ENCODE data around the gene ATP2A2. TPM values are rescaled to one million over a fixed set of nuclear protein-coding genes. Genes with fewer than 3 reads are reported as not detected.

The ATP2A2 gene
- total and polyA plus RNA-seq, 7 experiments from 2014 or later: 2.1 to 160 (median 82.8) TPM

- ATAC-seq (no peak), DNase-seq (no peak)
- ChIA-PET POLR2A (no interaction called here), CTCF (no interaction called here)
- H3K27me3 Mint-ChIP-seq: no peaks in the 10 kb centered on the region
- H3K4me3 Mint-ChIP-seq: no peak overlapping the region
- Histone ChIP-seq H3K4me3 (ENCODE audit: low read length) (no peak overlapping the region), H3K4me1 (ENCODE audit: control insufficient read depth in 2 of 2, insufficient read depth in 2 of 2, low read length in 2 of 2) (no peaks in the 10 kb centered on the region), H3K9me3 (ENCODE audit: control insufficient read depth in 2 of 3, low read length in 3 of 3) (no peaks in the 10 kb centered on the region), H3K36me3 (ENCODE audit: control insufficient read depth in 2 of 3, insufficient read depth in 3 of 3, low read length in 3 of 3) (peaks cover 0 to 14% (median 0%) of the 10 kb centered on the region in 3 experiments), H3K27ac (ENCODE audit: low read depth, low read length) (no peak overlapping the region), H3K27me3 (ENCODE audit: control insufficient read depth in 2 of 2, insufficient read depth in 2 of 2, low read length in 2 of 2) (no peaks in the 10 kb centered on the region)
- no peaks in the 10 kb centered on the region for H3K9me3 Mint-ChIP-seq
- no peak overlapping the region for H3K27ac Mint-ChIP-seq
- no peaks in the 10 kb centered on the region for H3K36me3 Mint-ChIP-seq
- H3K4me1 Mint-ChIP-seq: no peaks in the 10 kb centered on the region
- intact Hi-C loops (cut with micrococcal nuclease): no loop called here
These were observed 85.5 kb downstream of the ATP2A2 start for GRCh38 chr12:110366321-110367142.

- Mint-ChIP-seq H3K27me3 (no peaks in the 10 kb centered on the region), H3K27ac (no peak overlapping the region), H3K4me1 (no peaks in the 10 kb centered on the region), H3K4me3 (no peak overlapping the region), H3K9me3 (no peaks in the 10 kb centered on the region), H3K36me3 (no peaks in the 10 kb centered on the region)
- Histone ChIP-seq H3K9me3 (ENCODE audit: control insufficient read depth in 2 of 3, low read length in 3 of 3) (no peaks in the 10 kb centered on the region), H3K4me1 (ENCODE audit: control insufficient read depth in 2 of 2, insufficient read depth in 2 of 2, low read length in 2 of 2) (peaks cover 0 to 4% of the 10 kb centered on the region in 2 donors), H3K27me3 (ENCODE audit: control insufficient read depth in 2 of 2, insufficient read depth in 2 of 2, low read length in 2 of 2) (no peaks in the 10 kb centered on the region), H3K4me3 (ENCODE audit: low read length) (no peak overlapping the region), H3K36me3 (ENCODE audit: control insufficient read depth in 2 of 3, insufficient read depth in 3 of 3, low read length in 3 of 3) (peaks cover 0 to 22% (median 4%) of the 10 kb centered on the region in 3 experiments), H3K27ac (ENCODE audit: low read depth, low read length) (no peak overlapping the region)
- intact Hi-C loops (cut with micrococcal nuclease): no loop called here
- DNase-seq: no peak
- ChIA-PET POLR2A (no interaction called here), CTCF (no interaction called here)
- no peak for ATAC-seq
These were observed 86.3 kb downstream of the ATP2A2 start for GRCh38 chr12:110367181-110367864.

GRCh38 chr12:110369992-110370391, 88.9 kb downstream of the ATP2A2 start:
- CTCF ChIA-PET: no interaction called here
- Mint-ChIP-seq H3K36me3 (peaks cover under 1 to 15% (median 2%) of the 10 kb centered on the region in 5 donors), H3K4me3 (no peak overlapping the region), H3K27ac (peak overlapping the region in 2 of 9 donors; percentile 13 to 14), H3K27me3 (no peaks in the 10 kb centered on the region), H3K9me3 (no peaks in the 10 kb centered on the region), H3K4me1 (peaks cover 0 to under 1% (median 0%) of the 10 kb centered on the region in 7 donors)
- intact Hi-C loops (cut with micrococcal nuclease): no loop called here
- ATAC-seq (no peak), DNase-seq (no peak)
- Histone ChIP-seq H3K36me3 (ENCODE audit: control insufficient read depth in 2 of 3, insufficient read depth in 3 of 3, low read length in 3 of 3) (peaks cover 4 to 48% (median 16%) of the 10 kb centered on the region in 3 experiments), H3K4me3 (ENCODE audit: low read length) (no peak overlapping the region), H3K9me3 (ENCODE audit: control insufficient read depth in 2 of 3, low read length in 3 of 3) (no peaks in the 10 kb centered on the region), H3K27ac (ENCODE audit: low read depth, low read length) (no peak overlapping the region), H3K4me1 (ENCODE audit: control insufficient read depth in 2 of 2, insufficient read depth in 2 of 2, low read length in 2 of 2) (peaks cover 0 to 4% of the 10 kb centered on the region in 2 donors), H3K27me3 (ENCODE audit: control insufficient read depth in 2 of 2, insufficient read depth in 2 of 2, low read length in 2 of 2) (no peaks in the 10 kb centered on the region)
- POLR2A ChIA-PET: no interaction called here

- ATAC-seq: no peak
- peaks cover 4 to 20% (median 6%) of the 10 kb centered on the region in 5 donors for H3K36me3 Mint-ChIP-seq
- Histone ChIP-seq H3K9me3 (ENCODE audit: control insufficient read depth in 2 of 3, low read length in 3 of 3) (no peaks in the 10 kb centered on the region), H3K27me3 (ENCODE audit: control insufficient read depth in 2 of 2, insufficient read depth in 2 of 2, low read length in 2 of 2) (no peaks in the 10 kb centered on the region), H3K4me1 (ENCODE audit: control insufficient read depth in 2 of 2, insufficient read depth in 2 of 2, low read length in 2 of 2) (peaks cover 0 to 4% of the 10 kb centered on the region in 2 donors), H3K4me3 (ENCODE audit: low read length) (no peak overlapping the region), H3K27ac (ENCODE audit: low read depth, low read length) (no peak overlapping the region), H3K36me3 (ENCODE audit: control insufficient read depth in 2 of 3, insufficient read depth in 3 of 3, low read length in 3 of 3) (peaks cover 11 to 56% (median 20%) of the 10 kb centered on the region in 3 experiments)
- H3K9me3 Mint-ChIP-seq: no peaks in the 10 kb centered on the region
- POLR2A ChIA-PET: no interaction called here
- peaks cover 0 to 3% (median 0%) of the 10 kb centered on the region in 7 donors for H3K4me1 Mint-ChIP-seq
- intact Hi-C loops (cut with micrococcal nuclease): no loop called here
- H3K27ac Mint-ChIP-seq: no peak overlapping the region
- no peaks in the 10 kb centered on the region for H3K27me3 Mint-ChIP-seq
- no peak overlapping the region for H3K4me3 Mint-ChIP-seq
- CTCF ChIA-PET: no interaction called here
- no peak for DNase-seq
These were observed 89.7 kb downstream of the ATP2A2 start for GRCh38 chr12:110370732-110371231.

- POLR2A ChIA-PET: no interaction called here
- intact Hi-C loops (cut with micrococcal nuclease): no loop called here
- no peaks in the 10 kb centered on the region for H3K9me3 Mint-ChIP-seq
- DNase-seq: no peak
- H3K27ac ChIP-seq (ENCODE audit: low read depth, low read length): no peak overlapping the region
- peaks cover 0 to 4% of the 10 kb centered on the region in 2 donors for H3K4me1 ChIP-seq (ENCODE audit: control insufficient read depth in 2 of 2, insufficient read depth in 2 of 2, low read length in 2 of 2)
- ATAC-seq: peak; percentile 45
- no peaks in the 10 kb centered on the region for H3K9me3 ChIP-seq (ENCODE audit: control insufficient read depth in 2 of 3, low read length in 3 of 3)
- H3K27me3 ChIP-seq (ENCODE audit: control insufficient read depth in 2 of 2, insufficient read depth in 2 of 2, low read length in 2 of 2): no peaks in the 10 kb centered on the region
- peaks cover 0 to 3% (median 0%) of the 10 kb centered on the region in 7 donors for H3K4me1 Mint-ChIP-seq
- H3K27me3 Mint-ChIP-seq: no peaks in the 10 kb centered on the region
- H3K4me3 ChIP-seq (ENCODE audit: low read length): no peak overlapping the region
- H3K36me3 Mint-ChIP-seq: peaks cover 6 to 24% (median 9%) of the 10 kb centered on the region in 5 donors
- H3K36me3 ChIP-seq (ENCODE audit: control insufficient read depth in 2 of 3, insufficient read depth in 3 of 3, low read length in 3 of 3): peaks cover 14 to 62% (median 24%) of the 10 kb centered on the region in 3 experiments
- no peak overlapping the region for H3K4me3 Mint-ChIP-seq
- H3K27ac Mint-ChIP-seq: peak overlapping the region in 1 of 9 donors; percentile 52
- CTCF ChIA-PET: no interaction called here
These were observed 90.5 kb downstream of the ATP2A2 start for GRCh38 chr12:110371408-110372055.

- Histone ChIP-seq H3K27me3 (ENCODE audit: control insufficient read depth in 2 of 2, insufficient read depth in 2 of 2, low read length in 2 of 2) (no peaks in the 10 kb centered on the region), H3K9me3 (ENCODE audit: control insufficient read depth in 2 of 3, low read length in 3 of 3) (no peaks in the 10 kb centered on the region), H3K4me1 (ENCODE audit: control insufficient read depth in 2 of 2, insufficient read depth in 2 of 2, low read length in 2 of 2) (peaks cover 0 to 4% of the 10 kb centered on the region in 2 donors), H3K36me3 (ENCODE audit: control insufficient read depth in 2 of 3, insufficient read depth in 3 of 3, low read length in 3 of 3) (peaks cover 14 to 63% (median 24%) of the 10 kb centered on the region in 3 experiments), H3K4me3 (ENCODE audit: low read length) (no peak overlapping the region), H3K27ac (ENCODE audit: low read depth, low read length) (no peak overlapping the region)
- no peak for DNase-seq
- Mint-ChIP-seq H3K27me3 (no peaks in the 10 kb centered on the region), H3K36me3 (peaks cover 6 to 24% (median 9%) of the 10 kb centered on the region in 5 donors), H3K9me3 (no peaks in the 10 kb centered on the region), H3K4me1 (peaks cover 0 to 3% (median 0%) of the 10 kb centered on the region in 7 donors), H3K27ac (peak overlapping the region in 1 of 9 donors; percentile 52), H3K4me3 (no peak overlapping the region)
- ChIA-PET POLR2A (no interaction called here), CTCF (no interaction called here)
- no peak for ATAC-seq
- intact Hi-C loops (cut with micrococcal nuclease): no loop called here
These were observed 91.0 kb downstream of the ATP2A2 start for GRCh38 chr12:110372056-110372425.

Data from naive thymus-derived CD4-positive, alpha-beta T cell (primary cell).